ENCODE results near the gene PLEKHB1. TPM values are rescaled to one million over a fixed set of nuclear protein-coding genes. Genes with fewer than 3 reads are reported as not detected.

Gene PLEKHB1
- total RNA-seq, 2 experiments from 2014 or later: 2.3 to 11.8 TPM

GRCh38 chr11:73647459-73648100 lies 1.2 kb downstream of the PLEKHB1 start:
- Histone ChIP-seq H3K27ac (ENCODE audit: low read depth, low read length, poor library complexity, severe bottlenecking) (no peak overlapping the region), H3K4me1 (ENCODE audit: insufficient read depth, low read length, poor library complexity, severe bottlenecking) (peaks cover 21% of the 10 kb centered on the region), H4K20me1 (ENCODE audit: insufficient read depth, low read length) (no peaks in the 10 kb centered on the region), H3K36me3 (ENCODE audit: insufficient read depth, low read length) (no peaks in the 10 kb centered on the region), H3K4me3 (ENCODE audit: low read depth, low read length, poor library complexity, severe bottlenecking) (peak overlapping the region; percentile 18), H3K9me3 (ENCODE audit: low read length) (no peaks in the 10 kb centered on the region), H3K4me2 (ENCODE audit: low read length) (peak overlapping the region; percentile 45), H2AFZ (ENCODE audit: low read length) (peak overlapping the region; percentile 29; the same call in 1 of the 2 replicates), H3K79me2 (ENCODE audit: insufficient read depth, low read depth, low read length) (no peaks in the 10 kb centered on the region), H3K9me2 (ENCODE audit: insufficient read depth, low read length) (no peaks in the 10 kb centered on the region)
- TF ChIP-seq CTCF (conservative IDR thresholded peaks at IDR 0.05; ENCODE audit: low read length) (no peak), EZH2phosphoT487 (IDR thresholded peaks at IDR 0.05; ENCODE audit: borderline replicate concordance, low read depth, low read length) (no peak)
- DNase-seq (ENCODE audit: low spot score): peak; percentile 78
- ChIA-PET CTCF (ENCODE audit: unreplicated experiment) (no interaction called here), POLR2A (interaction anchor here (0.9 to 1.0 kb wide), 2 partner anchors 43 to 169 kb away, joined by 3 to 7 read pairs; no protein-coding TSS in a partner anchor)
- intact Hi-C loops (cut with micrococcal nuclease; ENCODE audit: unreplicated experiment): no loop called here
- no TSS peak for BruUV-seq (replicated peaks)

GRCh38 chr11:73648121-73648520 lies 1.7 kb downstream of the PLEKHB1 start:
- H3K9me2 ChIP-seq (ENCODE audit: insufficient read depth, low read length): no peaks in the 10 kb centered on the region
- H3K4me3 ChIP-seq (ENCODE audit: low read depth, low read length, poor library complexity, severe bottlenecking): no peak overlapping the region
- no peak for TF ChIP-seq EZH2phosphoT487 (IDR thresholded peaks at IDR 0.05; ENCODE audit: borderline replicate concordance, low read depth, low read length)
- TF ChIP-seq CTCF (conservative IDR thresholded peaks at IDR 0.05; ENCODE audit: low read length): no peak
- H3K36me3 ChIP-seq (ENCODE audit: insufficient read depth, low read length): no peaks in the 10 kb centered on the region
- no peaks in the 10 kb centered on the region for H3K79me2 ChIP-seq (ENCODE audit: insufficient read depth, low read depth, low read length)
- no peaks in the 10 kb centered on the region for H3K9me3 ChIP-seq (ENCODE audit: low read length)
- CTCF ChIA-PET (ENCODE audit: unreplicated experiment): no interaction called here
- no TSS peak for BruUV-seq (replicated peaks)
- no peak overlapping the region for H2AFZ ChIP-seq (ENCODE audit: low read length)
- H3K4me1 ChIP-seq (ENCODE audit: insufficient read depth, low read length, poor library complexity, severe bottlenecking): peaks cover 21% of the 10 kb centered on the region
- intact Hi-C loops (cut with micrococcal nuclease; ENCODE audit: unreplicated experiment): no loop called here
- no peak for DNase-seq (ENCODE audit: low spot score)
- POLR2A ChIA-PET: interaction anchor here (0.5 to 1.0 kb wide), 2 partner anchors 38 to 42 kb away, joined by 4 to 7 read pairs; no protein-coding TSS in a partner anchor
- peak overlapping the region; percentile 45 for H3K4me2 ChIP-seq (ENCODE audit: low read length)
- H4K20me1 ChIP-seq (ENCODE audit: insufficient read depth, low read length): no peaks in the 10 kb centered on the region
- no peak overlapping the region for H3K27ac ChIP-seq (ENCODE audit: low read depth, low read length, poor library complexity, severe bottlenecking)

DNA sequence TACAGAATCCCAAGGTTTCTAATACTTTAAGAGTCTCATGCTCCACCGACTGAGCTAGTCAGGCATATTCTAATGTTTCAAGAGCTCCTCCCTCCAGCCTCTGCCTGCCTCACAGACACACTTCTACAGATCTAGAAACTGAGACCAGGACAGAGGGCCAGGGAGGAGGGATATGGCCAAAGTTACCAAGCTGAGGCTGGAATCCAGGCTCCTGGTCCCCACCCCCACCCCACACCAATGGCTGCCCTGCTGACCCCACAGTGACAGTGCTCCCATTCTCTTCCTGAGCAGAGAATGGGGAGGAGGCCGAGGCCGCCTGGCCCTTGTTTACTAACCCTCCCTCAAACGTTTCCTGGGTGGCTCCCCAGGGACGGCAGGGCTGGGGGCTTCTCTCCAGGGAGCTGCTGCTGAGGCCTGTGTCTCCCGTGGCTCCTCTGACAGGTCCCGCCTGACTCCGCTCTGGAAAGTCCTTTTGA lies 2.2 kb downstream of the PLEKHB1 start:
- intact Hi-C loops (cut with micrococcal nuclease; ENCODE audit: unreplicated experiment): no loop called here
- no peak overlapping the region for H3K4me2 ChIP-seq (ENCODE audit: low read length)
- no peak for DNase-seq (ENCODE audit: low spot score)
- H3K4me3 ChIP-seq (ENCODE audit: low read depth, low read length, poor library complexity, severe bottlenecking): no peak overlapping the region
- no peaks in the 10 kb centered on the region for H3K9me2 ChIP-seq (ENCODE audit: insufficient read depth, low read length)
- H3K9me3 ChIP-seq (ENCODE audit: low read length): no peaks in the 10 kb centered on the region
- no TSS peak for BruUV-seq (replicated peaks)
- no peak overlapping the region for H2AFZ ChIP-seq (ENCODE audit: low read length)
- TF ChIP-seq CTCF (conservative IDR thresholded peaks at IDR 0.05; ENCODE audit: low read length) (no peak), EZH2phosphoT487 (IDR thresholded peaks at IDR 0.05; ENCODE audit: borderline replicate concordance, low read depth, low read length) (no peak)
- CTCF ChIA-PET (ENCODE audit: unreplicated experiment): no interaction called here
- no peak overlapping the region for H3K27ac ChIP-seq (ENCODE audit: low read depth, low read length, poor library complexity, severe bottlenecking)
- no peaks in the 10 kb centered on the region for H4K20me1 ChIP-seq (ENCODE audit: insufficient read depth, low read length)
- peaks cover 21% of the 10 kb centered on the region for H3K4me1 ChIP-seq (ENCODE audit: insufficient read depth, low read length, poor library complexity, severe bottlenecking)
- no peaks in the 10 kb centered on the region for H3K36me3 ChIP-seq (ENCODE audit: insufficient read depth, low read length)
- POLR2A ChIA-PET: interaction anchor here (0.5 kb wide), 1 partner anchor 38 kb away, joined by 4 read pairs; no protein-coding TSS in a partner anchor
- H3K79me2 ChIP-seq (ENCODE audit: insufficient read depth, low read depth, low read length): no peaks in the 10 kb centered on the region

All from OCI-LY7 (cell line).